Stimulated activated CD8-positive, alpha-beta memory T cell treated with anti-CD3 and anti-CD28 coated beads, Interleukin-12 subunit alpha, Interleukin-12 subunit beta, amount 100 ng/mL, for 1 hour (primary cell): Measurements from ENCODE around the gene MGMT.

Experiments
- DNase-seq: peaks from one replicate; pipeline ENCODE4 v3.0.0-alpha.2; 2020; ENCODE audit warnings: low read depth

Gene MGMT

DNA sequence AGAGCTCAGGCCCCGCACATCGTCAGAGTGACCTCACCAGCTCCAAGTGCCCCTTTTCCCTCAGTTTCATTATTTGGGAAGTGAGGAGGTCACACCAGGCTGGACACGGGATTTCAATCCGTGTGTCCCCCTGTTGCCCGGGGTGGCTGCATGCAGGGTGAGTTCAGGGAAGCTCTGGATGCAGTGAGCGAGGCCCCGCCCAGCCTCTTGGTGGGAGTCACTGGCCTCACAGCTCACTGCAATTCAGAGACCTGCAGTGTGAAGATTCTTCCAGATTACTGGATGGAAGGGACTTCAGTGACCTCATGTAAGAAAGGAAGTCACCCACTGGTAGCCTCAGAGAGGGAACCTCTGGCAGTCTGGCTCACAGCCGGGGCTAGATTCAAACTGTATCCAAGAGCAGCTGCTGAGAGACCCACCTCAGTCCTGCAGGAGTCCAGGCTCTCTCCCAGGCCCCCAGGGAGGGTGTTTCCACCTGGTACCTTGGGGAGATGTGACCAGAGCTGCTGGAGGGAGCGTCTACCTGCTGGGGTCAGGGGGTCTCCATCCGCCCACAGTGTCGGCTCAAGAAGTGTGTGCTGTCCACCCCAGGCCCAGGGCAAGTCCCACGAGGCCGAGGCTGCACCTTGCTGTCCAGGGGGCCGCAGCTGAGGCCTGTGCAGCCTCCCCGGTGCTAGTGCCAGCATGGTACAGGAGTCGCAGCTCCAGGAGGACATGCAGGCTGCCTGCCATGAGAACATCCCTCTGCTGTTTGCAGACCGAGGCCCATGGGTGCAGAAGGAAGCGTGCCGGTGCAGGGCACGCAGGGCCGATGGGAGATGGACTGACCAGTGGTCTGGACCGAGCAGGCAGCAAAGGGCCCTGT is 54.4 kb downstream of the MGMT start:
- no peak for DNase-seq

DNA sequence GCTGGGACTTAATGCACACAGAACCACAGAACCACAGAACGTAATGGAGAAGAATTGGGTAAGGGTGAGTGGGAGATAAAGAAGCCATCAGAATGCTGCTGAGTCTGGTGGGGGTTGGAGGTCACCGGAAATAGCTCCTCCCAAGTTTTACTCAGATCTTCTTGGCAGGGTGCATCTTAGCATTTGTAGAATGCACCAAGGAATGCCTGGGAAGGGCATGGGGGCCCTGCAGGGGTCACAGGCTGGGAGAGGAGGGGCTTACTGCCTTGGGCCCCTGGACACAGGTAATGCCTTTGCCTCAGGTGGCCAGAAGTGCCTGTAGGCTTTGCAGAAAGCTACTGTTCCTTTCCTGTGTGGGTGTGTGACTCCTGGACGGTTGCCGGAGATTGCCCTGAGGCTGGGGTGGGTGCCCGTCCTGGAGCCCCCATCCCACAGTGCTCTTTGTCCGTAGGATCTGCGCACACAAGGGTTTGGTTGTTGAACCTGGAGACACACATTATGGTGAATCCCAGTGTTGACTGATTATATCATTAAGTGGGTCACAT is 55.1 kb downstream of the MGMT start:
- no peak for DNase-seq

DNA sequence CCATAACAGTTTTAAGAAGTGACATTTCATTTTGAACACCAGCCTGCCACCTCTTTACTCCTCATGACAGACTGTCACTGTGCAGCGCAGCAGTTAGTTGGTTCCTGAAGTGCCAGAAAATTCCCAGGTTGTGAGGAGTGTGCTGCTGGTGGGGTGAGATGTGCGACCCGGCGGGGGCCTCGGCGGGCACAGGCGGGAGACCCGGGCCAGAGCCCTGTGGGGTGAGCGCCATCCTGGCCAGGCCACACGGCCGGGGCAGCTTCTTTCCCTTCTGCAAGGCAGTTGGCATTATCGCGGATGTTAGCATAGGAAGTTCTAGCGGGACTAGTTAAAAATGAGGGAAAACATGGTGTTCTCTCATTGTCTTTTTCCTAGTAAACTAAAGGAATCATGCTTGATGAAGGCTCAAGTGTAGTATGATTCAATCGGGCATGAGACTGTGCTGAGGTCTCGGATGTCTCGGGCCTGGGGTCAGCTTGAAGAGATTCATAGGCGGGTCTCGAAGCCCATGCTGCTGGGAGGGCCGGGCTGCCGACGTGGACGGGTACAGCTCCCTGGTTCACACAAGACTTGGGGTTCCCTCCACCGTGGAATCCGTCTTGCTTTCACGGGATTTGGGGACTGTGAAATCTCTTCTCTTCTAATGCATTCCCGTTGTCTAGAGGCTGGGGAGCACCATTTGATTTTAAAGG is 56.1 kb downstream of the MGMT start:
- DNase-seq: no peak

DNA sequence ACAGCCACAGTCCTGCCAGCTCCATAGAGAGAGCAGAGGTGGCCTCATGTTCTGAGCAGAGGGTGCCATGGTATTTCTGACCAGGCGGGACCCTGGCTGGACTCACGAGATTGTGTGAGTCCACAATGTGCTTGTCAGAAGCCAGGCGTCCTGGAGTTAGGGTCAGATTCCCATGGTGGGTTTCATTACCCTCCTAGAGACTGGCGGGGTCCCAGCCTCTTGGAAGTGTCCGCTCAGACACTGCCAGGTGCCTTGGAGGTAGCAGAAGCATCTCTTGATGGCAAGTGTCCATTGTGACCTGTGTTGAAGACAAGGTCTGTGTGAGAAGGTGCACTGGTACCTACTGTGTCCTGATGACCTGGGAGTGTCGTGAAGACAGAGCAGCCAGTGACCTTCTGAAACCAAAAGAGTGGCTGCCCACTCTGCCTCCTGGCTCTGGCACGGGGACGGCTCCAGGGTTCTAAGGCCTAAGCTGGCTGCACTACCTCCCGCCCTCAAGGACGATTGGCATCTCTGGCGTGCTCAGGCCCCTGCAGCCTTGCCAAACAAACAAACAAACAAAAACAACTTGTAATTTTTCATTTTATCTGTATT is 56.8 kb downstream of the MGMT start:
- no peak for DNase-seq

DNA sequence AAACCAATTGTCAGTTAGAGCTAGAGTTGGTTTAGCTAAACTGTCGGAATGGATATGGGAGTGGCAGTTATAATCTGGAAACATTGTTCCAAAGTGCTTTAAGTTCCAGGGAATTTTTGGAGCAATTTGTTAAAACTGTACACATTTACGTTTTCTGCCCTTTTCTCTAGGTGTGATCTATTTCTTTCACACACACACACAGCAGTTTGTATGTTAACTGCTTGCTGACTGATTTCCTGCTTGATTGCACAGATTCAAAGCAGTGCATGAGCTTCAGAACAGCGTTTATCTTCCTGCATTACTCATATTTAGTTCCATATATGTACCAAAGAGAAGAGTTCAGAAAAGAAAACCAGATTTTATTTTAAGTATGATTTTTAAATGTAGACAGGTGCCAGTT is 57.9 kb downstream of the MGMT start:
- no peak for DNase-seq

DNA sequence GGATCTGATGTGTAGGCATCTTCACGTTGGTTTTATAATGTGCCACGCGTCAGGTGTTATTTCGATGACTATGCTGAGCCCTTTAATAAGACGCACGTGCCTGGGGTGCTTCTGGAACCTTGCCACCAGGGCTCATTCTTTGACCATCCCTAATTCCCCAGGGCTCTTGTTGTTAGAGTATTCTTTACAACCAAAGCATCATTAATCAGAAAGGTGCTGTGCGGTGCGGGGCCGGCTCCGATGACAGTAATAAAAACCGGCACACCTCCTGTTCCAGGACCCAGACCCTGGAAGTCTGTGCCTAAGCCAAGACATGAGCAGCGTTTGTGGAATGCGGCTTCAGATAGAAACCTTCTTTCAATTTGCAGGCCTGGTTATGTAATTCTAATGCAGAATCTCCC is 58.4 kb downstream of the MGMT start:
- no peak for DNase-seq

DNA sequence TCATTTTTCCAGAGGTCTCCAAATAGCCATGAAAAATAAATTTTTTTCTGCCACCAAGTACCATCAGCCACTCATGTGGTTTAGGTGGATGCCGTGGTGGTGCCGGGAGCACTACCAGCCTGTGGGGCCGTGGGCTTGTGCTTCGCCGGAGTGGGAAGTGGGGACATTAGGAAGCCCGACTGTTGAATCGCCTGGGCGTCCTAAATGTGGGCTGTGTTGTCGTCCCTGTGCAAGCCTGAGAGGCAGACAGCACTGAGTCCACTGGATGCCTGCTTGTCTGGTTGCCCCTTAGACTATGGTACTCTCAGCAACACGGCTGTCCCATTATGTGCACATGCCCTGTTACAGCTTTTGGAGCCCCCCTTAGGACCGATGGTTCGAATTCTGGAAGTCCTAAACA is 59.9 kb downstream of the MGMT start:
- no peak for DNase-seq

DNA sequence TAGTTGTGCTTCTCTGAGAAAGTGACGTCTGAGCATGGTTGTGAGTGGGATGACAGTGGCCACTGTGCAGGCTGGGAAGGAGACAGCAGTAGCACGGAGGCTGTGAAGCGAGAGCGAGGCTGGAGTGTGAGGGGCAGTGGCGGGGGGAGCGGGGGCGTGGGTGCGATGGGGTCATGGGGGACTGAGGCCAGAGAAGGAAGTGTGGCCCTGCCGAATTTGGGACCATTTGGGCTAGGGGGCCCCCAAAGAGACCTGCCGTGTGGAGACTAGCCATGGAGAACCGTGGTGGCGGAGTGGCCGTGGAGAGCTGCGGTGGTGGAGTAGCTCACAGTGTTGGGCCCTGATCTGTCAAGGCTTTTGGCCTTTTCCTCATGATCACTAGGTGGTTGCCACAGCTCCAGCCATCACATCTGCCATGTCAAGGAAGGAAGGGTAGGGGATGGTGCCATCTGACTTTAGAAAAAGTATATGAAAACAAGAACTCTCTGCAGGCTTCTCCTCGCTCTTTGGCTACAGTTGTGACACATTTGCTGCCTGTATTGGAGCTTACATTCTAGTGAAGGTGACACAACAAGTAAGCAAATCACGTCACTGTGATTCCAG is 61.4 kb downstream of the MGMT start:
- DNase-seq: no peak

DNA sequence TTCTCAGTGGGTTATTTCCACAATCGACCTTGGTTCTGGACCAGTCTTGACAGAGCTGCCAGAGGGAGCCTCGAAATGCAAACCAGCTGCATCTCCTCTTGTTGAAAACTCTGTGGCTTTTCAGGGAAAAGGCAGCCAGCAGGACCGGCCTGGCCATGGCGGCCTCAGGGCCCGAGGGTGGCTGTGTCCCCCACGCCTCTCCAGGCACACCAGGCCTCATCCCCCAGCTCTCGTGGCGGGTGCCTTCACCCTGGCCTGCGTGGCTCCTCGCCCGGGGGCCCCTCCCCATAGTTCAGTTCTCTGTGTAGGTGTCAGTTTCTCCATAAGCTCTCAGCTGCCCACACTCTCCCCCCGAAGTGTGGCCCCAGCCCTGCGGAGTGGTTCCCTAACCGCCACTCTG is 63.5 kb downstream of the MGMT start:
- DNase-seq: no peak

DNA sequence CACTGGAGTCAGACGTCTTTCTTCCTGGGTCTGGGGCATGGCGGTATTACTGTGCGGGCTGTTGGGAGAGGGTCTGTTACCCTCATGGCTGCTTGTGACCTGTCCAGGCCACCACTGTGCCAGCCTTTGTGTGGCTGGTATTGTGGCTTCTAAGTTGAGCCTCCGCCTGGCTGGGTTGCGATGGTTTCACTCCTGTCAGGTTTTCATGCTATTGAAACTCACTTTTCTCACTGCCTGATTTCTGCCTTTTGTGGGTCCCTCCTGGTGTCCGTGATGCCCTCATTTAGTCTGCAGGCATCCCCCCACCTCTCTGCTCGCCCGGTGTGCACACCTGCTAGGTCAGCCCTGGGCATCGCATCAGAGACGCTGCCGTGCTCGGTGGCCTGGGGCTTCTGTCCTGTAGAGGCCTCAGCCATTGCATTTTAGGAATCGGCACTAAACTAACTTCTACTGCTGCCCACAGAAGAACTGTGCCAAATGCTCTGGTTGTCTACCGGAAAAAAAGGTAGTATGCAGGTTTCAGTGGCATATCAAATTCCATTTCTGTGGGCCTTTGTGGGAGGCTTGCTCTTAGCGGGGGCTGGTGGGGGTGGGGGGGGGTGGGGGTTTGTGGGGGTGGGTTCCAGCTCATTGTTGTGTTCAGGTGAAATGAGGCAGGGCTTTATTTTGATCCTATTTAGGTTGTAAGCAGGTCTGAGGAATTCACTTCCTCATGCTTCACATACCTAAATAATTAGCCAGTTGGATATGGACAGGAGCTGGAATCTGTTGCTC is 64.3 kb downstream of the MGMT start:
- DNase-seq: no peak

DNA sequence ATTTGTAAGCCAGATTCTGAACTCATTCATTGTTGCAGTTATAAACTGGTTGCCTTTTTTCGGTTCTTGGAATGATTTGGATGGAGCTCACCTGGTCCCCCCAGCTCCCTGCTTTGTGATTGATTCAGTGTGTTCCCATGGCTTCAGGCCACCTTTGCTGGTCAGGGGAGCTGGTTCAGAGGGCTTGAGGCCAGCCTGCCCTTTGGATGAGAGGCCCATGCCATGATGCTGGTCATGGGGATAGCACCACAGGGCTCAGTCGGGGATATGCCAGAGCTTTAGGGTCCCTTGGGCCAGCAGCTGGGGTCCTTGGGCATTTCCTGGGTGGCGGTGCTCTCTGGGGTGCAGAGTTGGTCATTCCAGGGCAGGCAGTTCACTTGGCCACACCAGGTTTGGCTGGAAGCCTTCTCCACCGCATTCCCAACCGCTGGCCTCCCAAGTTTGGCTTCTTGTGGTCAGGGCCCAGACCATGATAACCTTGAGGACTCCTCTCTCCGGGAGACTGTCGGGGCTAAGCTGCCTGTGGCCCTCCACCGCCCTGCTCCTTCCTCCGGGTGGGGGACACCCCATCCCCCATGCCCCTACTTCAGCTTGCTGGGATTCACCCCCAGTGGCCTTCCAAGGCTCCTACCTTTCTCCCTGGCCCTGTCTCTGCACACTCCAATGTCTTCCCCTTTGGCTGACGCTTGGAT is 65.1 kb downstream of the MGMT start:
- no peak for DNase-seq

DNA sequence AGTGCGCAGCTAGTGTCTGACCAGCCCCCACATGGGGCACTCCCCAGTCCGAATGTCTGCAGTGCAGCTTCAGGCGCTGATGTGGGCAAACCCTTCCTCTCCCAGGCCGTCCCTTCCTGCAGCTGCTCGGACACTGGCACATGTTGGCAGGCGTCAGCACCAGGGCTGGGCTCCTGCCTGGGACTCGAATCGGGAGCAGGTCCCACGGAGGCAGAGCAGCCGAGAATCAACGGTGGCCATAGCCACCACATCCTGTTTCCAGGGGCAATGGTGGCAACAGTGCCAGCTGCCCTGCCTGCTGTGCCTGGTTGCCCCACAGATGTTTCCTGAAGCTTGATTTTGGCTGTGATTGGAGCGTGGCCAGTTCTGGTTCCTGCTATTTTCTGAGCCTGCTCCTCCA is 65.8 kb downstream of the MGMT start:
- DNase-seq: no peak

DNA sequence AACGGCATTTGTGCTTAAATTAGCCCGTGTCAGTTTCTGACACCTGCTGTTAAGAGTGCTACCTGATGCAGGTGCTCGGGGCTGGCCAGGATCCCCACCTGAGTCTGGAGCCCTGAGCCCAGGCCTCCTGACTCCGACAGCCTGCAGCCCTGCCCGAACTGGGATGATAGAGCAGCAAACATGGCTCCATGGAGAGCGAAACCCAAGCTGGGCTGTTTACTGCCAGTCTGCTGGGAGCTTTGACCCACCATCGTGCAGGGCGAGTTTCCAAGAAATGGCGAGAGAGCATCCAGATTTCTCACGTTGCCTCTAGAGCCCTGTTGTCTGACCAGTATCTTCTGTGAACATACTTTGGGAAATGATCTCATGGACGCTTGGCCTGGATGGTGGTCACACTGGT is 66.2 kb downstream of the MGMT start:
- no peak for DNase-seq

DNA sequence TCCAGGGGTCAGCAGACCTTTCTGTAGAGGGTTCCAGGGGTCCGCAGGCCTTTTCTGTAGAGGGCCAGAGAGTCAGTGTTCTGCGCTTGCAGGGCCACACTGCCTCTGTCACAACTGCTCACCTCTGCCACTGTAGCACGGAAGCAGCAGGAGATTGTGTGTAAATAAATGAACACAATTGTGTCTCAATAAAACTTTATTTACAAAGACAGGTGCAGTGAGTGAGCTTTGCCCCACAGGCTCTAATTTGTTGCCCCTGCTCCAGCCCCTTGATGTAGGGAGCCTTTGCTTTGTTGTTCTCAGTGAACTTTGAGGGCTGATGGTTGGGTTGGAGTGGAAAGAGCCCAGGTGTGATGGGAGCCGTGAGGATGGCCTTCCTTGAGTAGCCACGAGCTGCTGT is 67.8 kb downstream of the MGMT start:
- no peak for DNase-seq

DNA sequence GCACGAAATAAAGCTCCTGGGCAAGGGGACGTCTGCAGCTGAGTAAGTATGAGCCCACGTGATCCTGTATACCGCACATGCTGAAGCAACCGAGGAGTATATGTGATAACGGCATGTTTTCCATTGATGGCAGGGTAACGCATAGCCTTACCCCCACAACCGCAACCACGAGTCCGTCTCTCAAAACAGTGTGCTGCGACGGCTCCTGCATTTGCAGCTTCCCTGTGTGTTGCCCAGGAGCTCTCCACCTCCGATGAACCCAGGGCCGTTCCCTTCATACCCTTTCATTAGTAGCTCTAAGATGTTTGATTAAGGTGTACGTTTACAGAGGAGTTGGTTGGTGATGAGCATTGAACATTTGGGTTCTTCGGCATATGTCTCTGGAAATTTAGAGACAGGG is 69.3 kb downstream of the MGMT start:
- no peak for DNase-seq

DNA sequence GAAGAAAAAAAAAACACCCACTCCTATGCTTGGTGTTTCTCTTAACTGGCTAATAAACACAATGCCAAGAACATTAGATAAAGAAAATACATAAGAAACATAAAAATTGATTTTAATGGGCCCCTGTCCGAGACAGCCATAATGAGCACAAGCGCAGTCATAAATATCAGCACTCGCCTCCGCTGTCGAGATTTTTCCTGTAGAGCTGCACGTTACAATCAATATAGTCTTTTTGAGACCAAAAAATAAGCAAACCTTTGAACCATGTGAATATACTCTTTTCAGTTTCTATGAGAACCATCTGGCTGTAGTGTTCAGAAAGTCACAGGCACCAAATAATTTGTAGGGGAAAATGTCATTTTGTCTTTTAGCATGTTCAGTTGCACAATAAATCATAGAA is 70.1 kb downstream of the MGMT start:
- DNase-seq: no peak

DNA sequence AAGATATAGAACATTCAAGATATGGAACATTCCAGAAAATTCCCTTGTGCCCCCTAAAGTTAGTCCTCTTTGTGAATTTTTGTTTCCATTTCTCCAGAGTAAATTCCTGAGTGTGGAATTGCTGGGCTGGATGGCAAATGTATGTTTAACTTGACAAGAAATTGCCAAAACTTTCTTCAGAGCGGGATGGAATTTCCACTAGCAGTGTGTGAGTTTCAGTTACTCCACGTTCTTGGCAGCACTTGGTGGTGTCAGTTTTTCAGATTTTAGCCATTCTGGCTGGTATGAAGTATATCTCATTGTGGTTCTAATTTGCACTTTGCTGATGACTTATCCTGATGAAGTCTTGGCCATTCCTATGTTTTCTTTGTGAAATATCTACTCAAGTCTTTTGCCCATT is 71.2 kb downstream of the MGMT start:
- DNase-seq: no peak

DNA sequence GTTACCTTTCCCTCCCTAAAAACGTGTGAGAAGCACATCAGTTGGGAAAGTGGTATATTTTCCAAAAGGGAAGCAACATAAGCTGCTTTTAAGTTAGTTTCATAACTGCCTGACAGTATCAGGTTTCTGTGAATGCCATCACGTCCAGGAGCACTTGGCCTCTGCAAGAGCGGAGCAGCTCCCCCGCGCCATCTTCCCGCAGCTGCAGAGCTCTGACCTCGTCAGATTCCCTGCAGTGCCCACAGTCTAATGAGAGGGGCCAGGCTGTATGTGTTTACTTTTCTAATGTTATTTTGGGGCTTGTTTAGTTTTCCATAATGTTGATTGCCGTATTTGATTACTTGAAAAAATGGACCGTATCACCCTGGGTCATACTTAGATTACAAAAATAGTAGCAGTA is 74.2 kb downstream of the MGMT start:
- DNase-seq: no peak

DNA sequence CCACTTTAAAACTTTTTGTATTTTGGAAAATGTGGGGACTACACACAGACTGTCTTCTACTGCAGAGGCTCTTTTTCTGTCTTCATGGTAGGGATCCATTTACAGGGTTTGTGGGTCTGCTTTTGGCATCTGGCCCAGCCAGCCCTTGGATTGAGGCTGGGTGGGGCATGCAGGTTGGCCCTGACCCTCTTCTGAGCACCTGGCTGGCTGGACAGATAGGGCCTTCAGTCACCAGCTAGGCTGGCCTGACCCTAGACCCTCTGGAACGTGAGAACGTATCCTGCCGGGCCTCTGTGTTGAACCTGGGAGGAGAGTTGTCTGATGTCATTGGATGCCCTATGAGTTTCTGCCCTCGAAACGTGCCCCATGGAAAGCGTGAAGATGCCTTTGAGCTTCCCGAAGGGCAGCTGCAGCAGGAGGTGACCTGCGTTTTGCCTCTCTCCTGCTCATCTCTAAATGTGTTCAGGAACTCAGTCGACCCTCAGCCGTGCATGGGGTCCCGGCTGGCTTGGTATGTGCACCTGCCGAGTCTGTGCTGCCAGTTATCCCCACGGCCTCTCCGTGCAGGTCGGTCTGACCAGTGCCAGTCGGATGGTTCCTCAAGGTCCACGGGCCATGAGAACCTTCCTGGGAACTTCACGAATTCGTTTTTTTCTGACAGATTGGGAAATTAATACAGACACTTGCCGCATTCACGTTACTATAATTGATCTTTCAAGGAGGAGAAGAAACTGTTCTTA is 74.9 kb downstream of the MGMT start:
- DNase-seq: no peak

DNA sequence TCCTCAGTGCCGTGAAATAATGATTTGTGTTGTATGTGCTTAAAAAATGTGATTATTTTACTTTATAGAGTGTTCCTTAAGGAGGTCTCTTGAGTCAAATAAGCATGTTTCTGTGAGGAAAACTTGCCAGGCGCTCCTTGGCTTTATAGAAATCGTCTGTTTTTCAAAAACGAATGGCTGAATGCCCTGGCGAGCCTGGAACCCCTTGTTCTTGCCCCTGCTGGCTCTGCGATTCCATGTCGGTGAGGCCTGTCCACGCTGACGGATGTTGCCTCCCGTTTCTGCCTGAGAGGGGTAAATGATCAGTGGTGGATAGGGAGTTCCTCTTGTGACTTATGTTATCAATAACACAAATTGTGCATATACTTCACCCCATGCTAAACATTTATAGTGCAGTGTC is 75.5 kb downstream of the MGMT start:
- no peak for DNase-seq
